Measurements from ENCODE around the gene C1QTNF1.

The C1QTNF1 gene

DNA sequence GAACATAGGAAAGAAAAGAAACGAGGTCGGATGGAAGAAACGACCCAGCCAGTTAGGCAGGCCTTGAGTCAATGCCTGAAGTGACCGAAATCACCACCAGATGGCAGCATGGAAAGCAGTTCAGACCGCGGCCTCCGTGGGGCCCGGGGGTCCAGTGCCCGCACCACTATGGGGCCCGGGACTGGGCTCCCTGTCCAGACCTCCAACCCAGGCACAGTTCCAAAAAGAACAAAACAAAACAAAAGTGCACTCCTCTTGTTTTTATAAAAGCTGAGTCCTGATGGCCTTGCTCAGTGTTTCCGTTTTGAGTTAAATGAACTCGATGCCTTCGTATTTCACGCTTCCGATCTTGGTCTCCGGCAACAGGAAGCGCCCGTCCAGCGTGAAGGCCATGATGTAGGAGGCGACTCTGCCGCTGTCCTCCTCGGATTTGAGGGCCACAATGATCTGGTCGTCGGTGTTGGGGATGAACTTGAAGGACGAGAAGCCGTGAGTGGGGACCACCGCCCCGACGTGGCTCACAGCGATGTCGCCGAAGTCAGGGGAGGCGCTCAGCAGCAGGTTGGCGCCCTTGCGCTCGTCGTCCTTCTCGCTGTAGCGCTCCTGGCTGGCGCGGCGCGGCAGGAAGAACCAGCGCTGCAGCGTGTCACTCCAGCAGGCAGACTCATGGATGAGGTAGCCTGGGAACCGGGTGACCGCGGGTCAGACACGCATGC, 30.6 kb upstream of the C1QTNF1 start:
- peak; percentile 63 for DNase-seq

- no peak for DNase-seq
Observed at GRCh38 chr17:78993981-78994671, 29.8 kb upstream of the C1QTNF1 start.

DNA sequence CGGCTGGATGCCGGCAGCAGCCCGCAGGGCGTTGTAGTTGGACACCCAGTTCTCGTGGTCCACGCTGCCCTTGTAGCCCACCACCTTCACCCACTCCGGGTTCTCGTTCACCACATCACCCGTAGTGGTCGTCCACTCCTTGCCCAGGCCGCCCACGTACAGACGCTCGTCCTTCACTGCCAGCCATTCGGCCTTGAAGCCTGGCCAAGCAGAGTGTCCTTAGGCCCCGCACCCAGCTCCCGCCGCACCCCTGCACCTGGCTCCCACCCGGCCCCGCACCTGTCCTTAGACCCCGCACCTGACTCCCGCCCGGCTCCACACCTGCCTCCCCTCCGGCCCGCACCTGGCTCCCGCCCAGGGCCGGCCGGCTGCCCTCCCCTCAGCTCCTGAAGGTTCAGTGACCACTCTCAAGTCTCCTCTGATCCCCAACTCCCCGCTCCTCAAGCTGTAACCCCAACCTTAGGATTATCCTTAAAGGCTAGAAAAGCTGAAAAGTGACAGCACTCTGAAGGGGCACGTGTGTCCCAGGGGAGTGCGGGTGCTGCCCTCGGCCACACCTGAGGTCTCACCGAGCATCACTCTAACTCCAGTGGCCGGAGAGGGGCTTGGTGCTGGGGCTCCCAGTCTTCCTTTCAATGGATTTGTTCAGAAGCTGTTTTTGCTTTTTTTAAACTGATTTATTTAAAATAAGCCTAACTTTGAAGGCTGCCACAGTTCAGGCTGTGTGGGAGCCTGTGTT, 28.8 kb upstream of the C1QTNF1 start:
- DNase-seq: no peak

- DNase-seq: no peak
Observed at GRCh38 chr17:78995761-78996451, 28.1 kb upstream of the C1QTNF1 start.

GRCh38 chr17:78996781-78997201, 27.2 kb upstream of the C1QTNF1 start:
- no peak for DNase-seq

- DNase-seq: no peak
Observed at GRCh38 chr17:78997231-78997741, 26.7 kb upstream of the C1QTNF1 start.

GRCh38 chr17:78997881-78998280, 26.1 kb upstream of the C1QTNF1 start:
- no peak for DNase-seq

DNA sequence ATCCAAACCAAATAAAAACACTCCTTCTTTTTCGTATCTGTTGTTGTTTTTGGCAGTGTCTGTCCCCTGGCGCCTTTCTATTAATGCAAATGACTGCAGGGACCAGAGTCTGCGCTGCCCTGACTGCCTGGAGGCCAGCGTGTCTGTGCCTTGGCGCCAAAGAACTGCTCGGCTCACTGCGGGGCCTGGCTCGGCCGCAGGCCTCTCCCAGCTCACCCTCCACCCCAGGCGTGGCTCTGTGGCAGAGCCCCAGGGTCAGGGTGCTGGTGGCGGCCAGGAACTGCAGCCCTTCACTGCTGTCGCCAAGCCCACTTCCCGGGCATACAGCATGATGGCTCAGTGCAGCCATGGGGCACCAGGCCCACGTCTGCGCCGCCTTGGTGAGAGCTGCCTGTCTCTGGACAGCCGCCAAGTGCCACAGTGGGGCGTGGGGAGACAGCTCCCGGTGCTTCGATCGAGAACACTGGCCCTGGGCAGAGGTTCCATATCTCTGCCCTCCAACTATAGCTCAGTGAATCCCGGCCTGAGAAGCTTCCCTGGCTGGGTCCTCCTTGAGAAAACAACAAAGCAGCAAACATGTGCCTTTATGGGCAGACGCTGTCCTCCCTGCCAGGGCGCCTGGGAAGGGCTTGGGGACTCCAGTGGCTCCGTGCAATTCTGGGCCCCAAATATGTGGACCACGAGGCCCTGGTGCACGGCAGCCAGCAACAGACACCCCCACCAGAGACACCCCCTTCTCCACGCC, 25.5 kb upstream of the C1QTNF1 start:
- DNase-seq: no peak

- no peak for DNase-seq
Observed at GRCh38 chr17:78999056-78999768, 24.8 kb upstream of the C1QTNF1 start.

GRCh38 chr17:78999947-79000395, 24.0 kb upstream of the C1QTNF1 start:
- DNase-seq: no peak

DNA sequence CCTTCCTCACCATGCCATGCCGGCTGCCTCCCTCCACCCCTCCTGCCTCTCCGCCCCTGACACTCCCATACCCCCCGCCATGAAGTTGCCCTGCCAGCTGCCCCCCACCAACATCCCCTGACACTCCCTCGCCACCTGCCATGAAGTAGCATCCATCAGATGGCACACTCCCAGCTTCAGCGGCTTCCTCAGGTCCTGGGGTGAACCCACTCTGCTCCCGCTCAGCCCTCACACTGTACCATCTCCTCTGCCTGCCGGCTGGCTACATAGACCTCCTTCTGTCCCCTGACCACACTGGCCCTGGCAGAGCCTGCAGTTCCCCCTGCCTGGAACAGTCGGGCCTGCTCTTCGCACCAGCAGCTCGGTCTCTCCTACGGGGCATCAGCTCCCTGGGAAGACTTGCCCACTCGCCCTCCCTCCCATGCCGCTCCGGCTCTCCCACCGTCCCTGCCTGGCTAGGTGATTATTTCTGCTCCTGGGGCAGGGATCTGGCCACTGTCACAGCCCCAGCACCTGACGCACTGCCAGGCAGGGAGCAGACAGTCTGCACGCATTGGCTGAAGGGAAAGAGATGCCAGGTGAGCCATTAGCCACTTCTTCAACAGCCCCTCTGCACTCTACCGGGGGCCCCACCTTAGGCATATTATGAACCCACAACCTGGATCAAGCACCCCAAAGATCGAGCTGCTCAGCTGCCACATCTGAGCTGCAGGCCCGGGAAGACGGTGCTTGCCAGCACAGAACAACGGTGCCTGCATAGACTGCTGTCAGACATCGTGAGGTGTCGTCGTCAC, 23.4 kb upstream of the C1QTNF1 start:
- no peak for DNase-seq

GRCh38 chr17:79001190-79002020, 22.6 kb upstream of the C1QTNF1 start:
- DNase-seq: no peak

DNA sequence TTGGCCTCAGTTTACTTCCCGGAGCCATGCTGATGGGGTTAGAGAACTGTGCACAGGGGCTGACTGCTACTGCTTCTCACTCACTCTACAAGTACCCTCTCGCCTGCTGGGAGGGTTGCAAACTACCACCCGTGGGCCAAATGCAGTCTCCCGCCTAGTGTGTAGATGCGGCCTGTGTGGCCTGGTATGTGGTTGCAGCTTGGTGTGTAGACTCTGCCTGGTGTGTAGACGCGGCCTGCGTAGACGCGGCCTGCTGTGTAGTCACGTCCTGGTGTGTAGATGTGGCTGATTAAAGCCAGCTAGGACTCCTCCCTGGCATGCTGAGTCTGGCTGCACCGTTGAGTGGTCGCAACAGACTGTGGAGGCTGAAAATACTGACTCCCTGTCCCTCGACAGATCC, 21.7 kb upstream of the C1QTNF1 start:
- no peak for DNase-seq

- no peak for DNase-seq
Observed at GRCh38 chr17:79002796-79003593, 21.0 kb upstream of the C1QTNF1 start.

DNA sequence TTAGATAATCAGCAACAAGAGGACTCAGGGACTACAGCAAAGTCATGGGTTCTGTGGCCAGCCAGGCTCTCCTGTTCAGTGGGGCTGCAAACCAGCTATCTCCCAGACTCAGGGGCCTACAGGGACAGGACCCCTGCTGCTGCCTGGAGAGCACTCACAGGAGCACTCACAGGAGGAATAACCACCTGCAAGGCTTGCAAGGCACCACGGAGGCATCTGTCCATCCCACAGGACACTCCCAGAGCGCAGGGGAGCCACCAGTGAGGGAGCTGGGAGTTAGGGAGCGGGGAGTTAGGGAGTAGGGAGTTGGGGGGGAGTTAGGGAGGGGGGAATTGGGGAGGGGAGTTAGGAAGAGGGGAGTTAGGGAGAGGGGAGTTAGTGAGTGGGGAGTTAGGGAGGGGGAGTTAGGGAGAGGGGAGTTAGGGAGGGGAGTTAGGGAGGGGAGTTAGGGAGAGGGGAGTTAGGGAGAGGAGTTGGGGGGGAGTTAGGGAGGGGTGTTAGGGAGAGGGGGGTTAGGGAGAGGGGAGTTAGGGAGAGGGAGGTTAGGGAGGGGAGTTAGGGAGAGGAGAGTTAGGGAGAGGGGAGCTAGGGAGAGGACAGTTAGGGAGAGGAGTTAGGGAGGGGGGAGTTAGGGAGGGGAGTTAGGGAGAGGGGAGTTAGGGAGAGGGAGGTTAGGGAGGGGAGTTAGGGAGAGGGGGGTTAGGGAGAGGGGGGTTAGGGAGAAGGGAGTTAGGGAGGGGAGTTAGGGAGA, 20.1 kb upstream of the C1QTNF1 start:
- no peak for DNase-seq

DNA sequence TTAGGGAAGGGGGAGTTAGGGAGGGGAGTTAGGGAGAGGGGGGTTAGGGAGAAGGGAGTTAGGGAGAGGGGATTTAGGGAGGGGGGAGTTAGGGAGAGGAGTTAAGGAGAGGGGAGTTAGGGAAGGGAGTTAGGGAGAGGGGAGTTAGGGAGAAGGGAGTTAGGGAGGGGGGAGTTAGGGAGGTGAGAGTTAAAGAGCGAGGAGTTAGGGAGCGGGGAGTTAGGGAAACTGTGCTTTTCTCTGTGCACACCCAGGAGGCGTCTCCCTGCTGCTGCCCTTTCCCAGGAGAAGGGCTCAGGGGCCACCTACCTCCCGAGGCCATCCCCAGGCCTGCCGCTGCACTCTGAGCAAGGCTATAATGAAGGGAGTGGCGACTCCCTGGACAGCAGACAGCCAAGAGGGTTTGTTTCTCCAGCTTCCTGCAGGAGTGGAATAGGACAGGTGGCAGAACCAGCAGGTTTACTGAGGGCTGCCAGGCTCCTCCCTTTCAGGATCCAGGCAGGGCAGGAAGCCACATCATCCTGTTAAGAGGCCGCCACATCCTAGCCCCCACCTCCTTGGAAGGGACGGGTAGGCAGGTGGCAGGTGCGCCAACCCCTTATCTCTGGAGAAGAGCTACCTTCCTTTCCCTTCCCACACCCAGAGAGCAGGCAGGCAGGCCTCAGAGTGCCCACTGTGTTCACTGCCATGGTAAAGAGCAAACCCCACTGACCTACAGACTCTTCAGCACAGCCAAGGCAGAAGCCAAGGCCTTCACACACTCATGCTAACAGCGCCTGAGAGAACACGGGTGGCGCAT, 18.7 kb upstream of the C1QTNF1 start:
- no peak for DNase-seq

DNA sequence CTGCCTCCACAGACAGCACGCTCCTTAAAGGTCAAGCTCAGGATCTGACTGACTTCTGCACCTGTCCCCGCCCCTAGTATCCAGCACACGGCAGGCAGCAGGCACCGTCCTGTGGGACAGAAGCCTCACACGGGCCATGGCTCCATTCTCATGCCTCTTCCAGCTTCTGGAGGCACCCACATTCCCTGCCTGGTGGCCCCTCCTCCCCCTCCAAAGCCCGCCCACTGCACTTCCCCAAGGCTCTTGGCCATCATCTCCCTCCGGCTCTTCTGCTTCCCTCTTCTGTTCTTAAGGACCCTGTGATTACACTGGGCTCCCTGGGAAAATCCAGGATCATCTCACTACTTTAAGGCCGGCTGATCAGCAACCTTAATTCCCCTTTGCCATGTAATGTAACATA, 17.9 kb upstream of the C1QTNF1 start:
- no peak for DNase-seq
